GM12878 (cell line): Measurements from ENCODE around the gene LMF1.

ENCODE experiments used
- BCL11A ChIP-seq: IDR thresholded peaks from 2 replicates; pipeline ENCODE4 v1.6.1; 2011; ENCODE audit warnings: low read depth, low read length
- BRCA1 ChIP-seq: IDR thresholded peaks from 2 replicates; pipeline ENCODE4 v1.6.1; 2011; ENCODE audit warnings: low read depth, low read length, improper control_type of control experiment
- CHD4 ChIP-seq: fragments of 200-600 bp; sonication (generic); IDR thresholded peaks from 2 replicates; pipeline ENCODE4 v1.6.1; 2016; ENCODE audit warnings: mild to moderate bottlenecking
- CTCF ChIP-seq, 3 experiments: IDR thresholded peaks in 2 of 3; conservative IDR thresholded peaks in 1 of 3; 2 replicates each; pipeline ENCODE4 v1.5.1; 2011; ENCODE audit warnings: low read depth in 3 of 3, low read length in 3 of 3, mild to moderate bottlenecking in 3 of 3, control low read depth in 2 of 3, moderate library complexity in 2 of 3, inconsistent platforms in 1 of 3, mixed read lengths in 1 of 3; ENCODE audit not compliant: control insufficient read depth in 2 of 3, insufficient read depth in 1 of 3; ENCODE audit errors: extremely low read depth in 1 of 3
- EP300 ChIP-seq, 2 experiments: fragments of 150-350 bp in 1 of 2; IDR thresholded peaks; 2 replicates each; pipeline ENCODE4 v1.6.1; 2011 to 2012; ENCODE audit warnings: low read depth in 2 of 2, low read length in 2 of 2, borderline replicate concordance in 1 of 2, improper control_type of control experiment in 1 of 2, inconsistent platforms in 1 of 2; ENCODE audit not compliant: control insufficient read depth in 1 of 2
- ESRRA ChIP-seq: IDR thresholded peaks from 2 replicates; pipeline ENCODE4 v1.6.1; 2012; ENCODE audit warnings: mild to moderate bottlenecking, low read length, improper control_type of control experiment
- HSF1 ChIP-seq: fragments of 150-350 bp; IDR thresholded peaks from 2 replicates; pipeline ENCODE4 v1.6.1; 2014; ENCODE audit warnings: mild to moderate bottlenecking, low read depth, low read length
- MYC ChIP-seq: IDR thresholded peaks from 2 replicates; pipeline ENCODE4 v1.6.1; 2011; ENCODE audit warnings: mild to moderate bottlenecking, low read length, moderate library complexity, inconsistent platforms; ENCODE audit not compliant: insufficient read depth, insufficient replicate concordance, insufficient read length, severe bottlenecking
- PAX8 ChIP-seq: fragments of 450-650 bp; IDR thresholded peaks from 2 replicates; pipeline ENCODE4 v1.6.1; 2017; ENCODE audit warnings: mild to moderate bottlenecking, moderate library complexity
- POLR2A ChIP-seq: IDR thresholded peaks from 2 replicates; pipeline ENCODE4 v1.6.1; 2011; ENCODE audit warnings: low read depth, mild to moderate bottlenecking, low read length
- POLR2AphosphoS5 ChIP-seq: IDR thresholded peaks from 2 replicates; pipeline ENCODE4 v1.6.1; 2011; ENCODE audit warnings: mild to moderate bottlenecking, low read length, inconsistent platforms
- SPI1 ChIP-seq: IDR thresholded peaks from 2 replicates; pipeline ENCODE4 v1.6.1; 2011; ENCODE audit warnings: low read depth, mild to moderate bottlenecking, low read length, moderate library complexity, borderline replicate concordance; ENCODE audit not compliant: insufficient read depth
- USF2 ChIP-seq: IDR thresholded peaks from 2 replicates; pipeline ENCODE4 v1.6.1; 2011; ENCODE audit warnings: low read depth, low read length, improper control_type of control experiment, borderline replicate concordance
- TF ChIP-seq, protein P1 (sequence below): IDR thresholded peaks from 2 replicates; pipeline ENCODE4 v1.6.1; 2011; ENCODE audit warnings: borderline replicate concordance, low read depth, mild to moderate bottlenecking, moderate library complexity, low read length; ENCODE audit not compliant: insufficient read depth, poor library complexity, severe bottlenecking

GRCh38 chr16:995783-996182, 25.0 kb upstream of the LMF1 start:
- TF ChIP-seq POLR2A = no peak
- no peak for TF ChIP-seq HSF1
- no peak for TF ChIP-seq SPI1
- TF ChIP-seq PAX8 = no peak
- no peak for TF ChIP-seq CTCF (IDR thresholded peaks at IDR 0.05 in 2 of 3, conservative IDR thresholded peaks at IDR 0.05 in 1 of 3; ENCODE audit: control insufficient read depth in 2 of 3, extremely low read depth in 1 of 3, insufficient read depth in 1 of 3, low read depth in 3 of 3, low read length in 3 of 3)
- no peak for TF ChIP-seq BCL11A
- no peak for TF ChIP-seq EP300 (IDR thresholded peaks at IDR 0.05; ENCODE audit: borderline replicate concordance in 1 of 2, control insufficient read depth in 1 of 2, low read depth in 2 of 2, low read length in 2 of 2)
- TF ChIP-seq MYC = no peak
- TF ChIP-seq CHD4 = no peak
- no peak for TF ChIP-seq USF2
- TF ChIP-seq, protein P1, sequence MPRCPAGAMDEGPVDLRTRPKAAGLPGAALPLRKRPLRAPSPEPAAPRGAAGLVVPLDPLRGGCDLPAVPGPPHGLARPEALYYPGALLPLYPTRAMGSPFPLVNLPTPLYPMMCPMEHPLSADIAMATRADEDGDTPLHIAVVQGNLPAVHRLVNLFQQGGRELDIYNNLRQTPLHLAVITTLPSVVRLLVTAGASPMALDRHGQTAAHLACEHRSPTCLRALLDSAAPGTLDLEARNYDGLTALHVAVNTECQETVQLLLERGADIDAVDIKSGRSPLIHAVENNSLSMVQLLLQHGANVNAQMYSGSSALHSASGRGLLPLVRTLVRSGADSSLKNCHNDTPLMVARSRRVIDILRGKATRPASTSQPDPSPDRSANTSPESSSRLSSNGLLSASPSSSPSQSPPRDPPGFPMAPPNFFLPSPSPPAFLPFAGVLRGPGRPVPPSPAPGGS = no peak
- no peak for TF ChIP-seq ESRRA
- no peak for TF ChIP-seq BRCA1
- no peak for TF ChIP-seq POLR2AphosphoS5
